ENCODE measurements around the gene CAV1.
"Not testable (repeated sequence)": the region's sequence is repeated elsewhere in the genome, so short reads cannot be mapped to it uniquely, and the experiment has no call there.

The CAV1 gene

DNA sequence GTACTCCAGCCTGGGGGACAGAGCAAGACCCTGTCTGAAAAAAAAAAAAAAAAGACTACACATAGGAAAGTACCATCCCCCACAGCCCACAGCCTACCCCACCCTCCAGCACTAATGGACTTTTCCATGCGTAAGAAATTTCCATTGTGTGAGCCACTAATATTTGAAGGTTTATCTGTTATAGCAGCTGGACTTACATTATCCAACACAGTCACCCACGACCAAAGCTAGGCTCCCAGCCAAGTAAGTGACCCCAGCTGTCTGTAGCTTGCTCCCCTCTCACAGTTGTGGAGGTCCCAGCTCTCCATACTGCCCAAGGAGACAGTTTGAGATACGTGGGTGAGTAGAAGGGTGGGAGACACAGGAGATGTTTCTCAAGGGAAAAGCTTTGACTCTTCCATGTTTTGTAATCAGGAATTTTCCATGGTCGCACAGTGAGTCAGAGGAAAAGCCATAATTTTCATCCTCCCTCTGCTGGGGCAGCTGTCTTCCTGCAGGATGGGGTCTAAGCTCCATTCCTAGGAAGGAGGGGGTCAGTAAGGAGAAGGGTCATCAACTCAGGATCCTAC, 57.4 kb downstream of the CAV1 start:
- no CpG with 5 or more reads among the region's 4 CpGs for WGBS (ENCODE audit: insufficient coverage, insufficient read length)
- Histone ChIP-seq H3K4me1 (ENCODE audit: control insufficient read depth, insufficient read depth, low read length) (no peaks in the 10 kb centered on the region), H3K9me3 (ENCODE audit: control insufficient read depth, insufficient read depth, low read length) (no peaks in the 10 kb centered on the region), H3K27me3 (ENCODE audit: control insufficient read depth, insufficient read depth, low read length) (no peaks in the 10 kb centered on the region), H3K4me3 (ENCODE audit: low read length) (no peak overlapping the region), H3K27ac (ENCODE audit: low read length) (no peak overlapping the region), H3K36me3 (ENCODE audit: control insufficient read depth, insufficient read depth, low read length) (no peaks in the 10 kb centered on the region)
- DNase-seq (ENCODE audit: low read depth, low spot score): no peak

- no peaks in the 10 kb centered on the region for H3K36me3 ChIP-seq (ENCODE audit: control insufficient read depth, insufficient read depth, low read length)
- no peak overlapping the region for H3K4me3 ChIP-seq (ENCODE audit: low read length)
- H3K27me3 ChIP-seq (ENCODE audit: control insufficient read depth, insufficient read depth, low read length): no peaks in the 10 kb centered on the region
- DNase-seq (ENCODE audit: low read depth, low spot score): no peak
- no peaks in the 10 kb centered on the region for H3K4me1 ChIP-seq (ENCODE audit: control insufficient read depth, insufficient read depth, low read length)
- no CpG with 5 or more reads among the region's 5 CpGs for WGBS (ENCODE audit: insufficient coverage, insufficient read length)
- H3K9me3 ChIP-seq (ENCODE audit: control insufficient read depth, insufficient read depth, low read length): no peaks in the 10 kb centered on the region
- H3K27ac ChIP-seq (ENCODE audit: low read length): no peak overlapping the region
Observed at GRCh38 chr7:116582806-116583444, 58.1 kb downstream of the CAV1 start.

- Histone ChIP-seq H3K36me3 (ENCODE audit: control insufficient read depth, insufficient read depth, low read length) (no peaks in the 10 kb centered on the region), H3K27ac (ENCODE audit: low read length) (no peak overlapping the region), H3K27me3 (ENCODE audit: control insufficient read depth, insufficient read depth, low read length) (no peaks in the 10 kb centered on the region), H3K4me1 (ENCODE audit: control insufficient read depth, insufficient read depth, low read length) (no peaks in the 10 kb centered on the region), H3K9me3 (ENCODE audit: control insufficient read depth, insufficient read depth, low read length) (no peaks in the 10 kb centered on the region), H3K4me3 (ENCODE audit: low read length) (no peak overlapping the region)
- WGBS (ENCODE audit: insufficient coverage, insufficient read length): no CpG with 5 or more reads among the region's 1 CpG
- DNase-seq (ENCODE audit: low read depth, low spot score): no peak
Observed at GRCh38 chr7:116583653-116584052, 58.8 kb downstream of the CAV1 start.

- Histone ChIP-seq H3K4me3 (ENCODE audit: low read length) (no peak overlapping the region), H3K4me1 (ENCODE audit: control insufficient read depth, insufficient read depth, low read length) (no peaks in the 10 kb centered on the region), H3K27ac (ENCODE audit: low read length) (no peak overlapping the region), H3K36me3 (ENCODE audit: control insufficient read depth, insufficient read depth, low read length) (no peaks in the 10 kb centered on the region), H3K9me3 (ENCODE audit: control insufficient read depth, insufficient read depth, low read length) (no peaks in the 10 kb centered on the region), H3K27me3 (ENCODE audit: control insufficient read depth, insufficient read depth, low read length) (no peaks in the 10 kb centered on the region)
- DNase-seq (ENCODE audit: low read depth, low spot score): no peak
- WGBS (ENCODE audit: insufficient coverage, insufficient read length): no CpG with 5 or more reads among the region's 1 CpG
Observed at GRCh38 chr7:116584721-116585120, 59.9 kb downstream of the CAV1 start.

DNA sequence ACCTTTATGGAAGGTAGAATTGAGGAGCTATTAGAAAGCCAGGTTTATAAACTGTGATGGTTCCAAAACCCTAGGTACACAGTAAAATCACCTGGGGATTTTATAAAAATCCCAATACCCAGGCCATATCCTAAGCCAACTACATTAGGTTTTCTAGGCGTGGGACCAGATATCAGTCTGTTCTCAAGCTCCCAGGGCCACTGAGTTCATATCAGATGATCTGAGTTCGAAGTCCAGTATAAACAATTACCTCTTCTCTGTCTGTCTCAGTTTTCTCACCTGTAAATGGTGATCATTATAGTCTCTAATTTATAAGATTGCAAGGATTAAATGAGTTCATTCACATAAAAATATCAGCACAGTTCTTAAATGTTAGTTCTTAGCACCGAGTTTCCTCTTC, 60.6 kb downstream of the CAV1 start:
- no peaks in the 10 kb centered on the region for H3K36me3 ChIP-seq (ENCODE audit: control insufficient read depth, insufficient read depth, low read length)
- H3K27me3 ChIP-seq (ENCODE audit: control insufficient read depth, insufficient read depth, low read length): no peaks in the 10 kb centered on the region
- no CpG with 5 or more reads among the region's 3 CpGs for WGBS (ENCODE audit: insufficient coverage, insufficient read length)
- DNase-seq (ENCODE audit: low read depth, low spot score): no peak
- H3K9me3 ChIP-seq (ENCODE audit: control insufficient read depth, insufficient read depth, low read length): no peaks in the 10 kb centered on the region
- H3K4me3 ChIP-seq (ENCODE audit: low read length): no peak overlapping the region
- H3K27ac ChIP-seq (ENCODE audit: low read length): no peak overlapping the region
- no peaks in the 10 kb centered on the region for H3K4me1 ChIP-seq (ENCODE audit: control insufficient read depth, insufficient read depth, low read length)

DNA sequence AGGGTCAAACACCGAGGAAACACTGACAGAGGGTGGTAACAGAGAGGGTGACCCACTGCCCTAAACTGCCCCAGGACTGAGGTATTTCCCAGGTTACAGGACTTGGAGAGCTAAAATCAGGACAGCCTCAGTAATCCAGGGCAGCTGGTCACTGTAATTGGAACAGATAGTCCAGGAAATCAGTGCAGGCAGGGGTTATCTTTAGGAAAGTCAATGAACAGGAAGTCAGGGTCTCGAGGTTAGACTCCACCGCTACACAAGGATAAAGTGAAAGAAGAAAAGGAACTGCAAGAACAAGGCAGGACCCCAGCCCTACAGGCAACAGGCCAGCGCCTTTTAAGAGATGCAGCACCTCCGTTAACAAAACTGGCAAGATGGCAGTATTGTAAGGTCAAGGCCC, 61.1 kb downstream of the CAV1 start:
- H3K36me3 ChIP-seq (ENCODE audit: control insufficient read depth, insufficient read depth, low read length): no peaks in the 10 kb centered on the region
- H3K4me3 ChIP-seq (ENCODE audit: low read length): no peak overlapping the region
- H3K4me1 ChIP-seq (ENCODE audit: control insufficient read depth, insufficient read depth, low read length): no peaks in the 10 kb centered on the region
- H3K27me3 ChIP-seq (ENCODE audit: control insufficient read depth, insufficient read depth, low read length): no peaks in the 10 kb centered on the region
- H3K9me3 ChIP-seq (ENCODE audit: control insufficient read depth, insufficient read depth, low read length): no peaks in the 10 kb centered on the region
- no CpG with 5 or more reads among the region's 5 CpGs for WGBS (ENCODE audit: insufficient coverage, insufficient read length)
- H3K27ac ChIP-seq (ENCODE audit: low read length): no peak overlapping the region
- DNase-seq (ENCODE audit: low read depth, low spot score): no peak

GRCh38 chr7:116587200-116587599, 62.4 kb downstream of the CAV1 start:
- DNase-seq (ENCODE audit: low read depth, low spot score); H3K9me3 ChIP-seq (ENCODE audit: control insufficient read depth, insufficient read depth, low read length); H3K27ac ChIP-seq (ENCODE audit: low read length); H3K4me1 ChIP-seq (ENCODE audit: control insufficient read depth, insufficient read depth, low read length); H3K36me3 ChIP-seq (ENCODE audit: control insufficient read depth, insufficient read depth, low read length); H3K4me3 ChIP-seq (ENCODE audit: low read length); H3K27me3 ChIP-seq (ENCODE audit: control insufficient read depth, insufficient read depth, low read length): not testable (repeated sequence)
- WGBS (ENCODE audit: insufficient coverage, insufficient read length): no CpG with 5 or more reads among the region's 3 CpGs

- Histone ChIP-seq H3K9me3 (ENCODE audit: control insufficient read depth, insufficient read depth, low read length) (no peaks in the 10 kb centered on the region), H3K36me3 (ENCODE audit: control insufficient read depth, insufficient read depth, low read length) (no peaks in the 10 kb centered on the region), H3K27ac (ENCODE audit: low read length) (no peak overlapping the region), H3K27me3 (ENCODE audit: control insufficient read depth, insufficient read depth, low read length) (no peaks in the 10 kb centered on the region), H3K4me1 (ENCODE audit: control insufficient read depth, insufficient read depth, low read length) (peaks cover 1% of the 10 kb centered on the region; the same call in 1 of the 2 replicates), H3K4me3 (ENCODE audit: low read length) (no peak overlapping the region)
- no CpG with 5 or more reads among the region's 2 CpGs for WGBS (ENCODE audit: insufficient coverage, insufficient read length)
- DNase-seq (ENCODE audit: low read depth, low spot score): no peak
Observed at GRCh38 chr7:116588225-116588624, 63.4 kb downstream of the CAV1 start.

DNA sequence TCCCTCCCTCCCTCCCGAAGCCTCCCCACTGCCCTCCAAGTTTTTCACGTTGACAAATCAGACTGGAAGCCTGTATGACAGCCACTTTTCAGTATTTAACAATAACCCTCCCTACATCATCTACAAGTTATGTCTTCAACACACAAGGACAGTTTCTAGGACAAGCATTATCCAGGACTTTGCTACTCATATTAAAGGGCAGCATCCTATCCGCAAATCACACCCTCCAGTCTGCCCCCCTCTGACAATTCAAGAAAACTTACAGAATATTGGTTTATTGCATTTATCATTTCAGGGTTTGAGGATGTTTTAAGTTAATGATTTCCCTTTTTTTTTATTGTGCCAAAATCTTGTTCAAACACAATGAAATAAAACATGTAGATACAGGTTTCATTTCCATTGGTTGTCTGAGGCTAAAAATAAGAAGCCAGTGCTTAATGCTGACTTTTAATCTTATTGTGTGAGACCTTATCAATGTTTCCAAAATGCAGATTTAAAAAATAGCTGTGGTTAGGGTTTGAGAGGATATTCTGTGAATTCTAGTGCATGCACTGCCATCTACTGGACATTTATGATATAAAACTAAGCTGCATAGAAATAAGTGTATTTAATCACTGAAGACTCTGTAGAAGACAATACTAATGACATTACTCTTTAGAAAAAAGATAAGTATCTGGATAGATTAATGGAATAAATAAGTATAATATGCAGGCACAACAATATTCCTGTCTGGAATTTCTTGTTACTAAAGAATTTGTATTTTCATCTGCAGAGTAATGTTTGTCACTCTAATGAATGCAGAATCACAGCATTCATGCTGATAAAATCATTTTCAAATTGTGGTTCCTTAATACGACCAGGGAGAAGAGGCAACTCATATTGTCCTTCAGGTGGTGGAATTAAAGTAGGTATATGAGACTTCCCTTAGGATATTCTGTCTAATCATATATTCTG, 64.1 kb downstream of the CAV1 start:
- no peak for DNase-seq (ENCODE audit: low read depth, low spot score)
- peaks cover 1% of the 10 kb centered on the region; the same call in 1 of the 2 replicates for H3K4me1 ChIP-seq (ENCODE audit: control insufficient read depth, insufficient read depth, low read length)
- no peaks in the 10 kb centered on the region for H3K27me3 ChIP-seq (ENCODE audit: control insufficient read depth, insufficient read depth, low read length)
- no peaks in the 10 kb centered on the region for H3K36me3 ChIP-seq (ENCODE audit: control insufficient read depth, insufficient read depth, low read length)
- no peaks in the 10 kb centered on the region for H3K9me3 ChIP-seq (ENCODE audit: control insufficient read depth, insufficient read depth, low read length)
- no CpG with 5 or more reads among the region's 4 CpGs for WGBS (ENCODE audit: insufficient coverage, insufficient read length)
- H3K27ac ChIP-seq (ENCODE audit: low read length): no peak overlapping the region
- H3K4me3 ChIP-seq (ENCODE audit: low read length): no peak overlapping the region

DNA sequence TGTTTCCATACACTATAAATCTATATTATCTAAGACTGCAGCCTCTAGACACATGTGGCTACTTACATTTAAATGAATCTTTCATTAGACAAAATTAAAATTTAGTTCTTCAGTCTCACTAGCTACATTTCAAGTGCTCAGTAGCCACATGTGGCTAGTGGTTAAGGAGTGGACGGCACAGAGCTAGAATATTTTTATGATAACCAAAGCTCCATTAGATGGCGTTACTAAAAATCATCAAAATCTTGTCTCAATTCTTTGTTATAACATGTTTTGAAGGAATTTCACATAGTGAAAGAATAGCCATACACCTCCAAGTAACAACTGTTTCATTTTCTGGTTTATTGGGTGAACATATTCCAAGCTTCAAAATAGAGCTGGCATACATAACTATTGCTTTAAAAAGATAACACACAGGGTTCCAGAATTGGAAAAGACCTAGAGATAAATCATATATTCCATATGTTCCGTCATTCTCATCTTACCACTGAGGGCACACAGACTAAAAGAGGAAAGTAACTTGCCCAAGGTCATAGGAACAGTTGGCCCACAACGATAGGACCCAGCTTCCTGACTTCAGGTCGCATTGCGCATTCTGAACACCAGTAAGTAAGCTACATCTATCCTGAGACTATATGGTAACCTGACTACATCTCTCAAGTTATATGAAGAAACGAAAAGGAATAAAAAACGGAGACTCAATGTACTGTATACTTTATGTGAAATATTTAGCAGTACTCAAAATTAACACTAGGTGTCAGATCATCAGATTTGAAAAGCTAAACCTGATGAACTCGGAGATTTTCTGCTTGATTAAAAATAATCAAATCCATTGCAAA, 66.6 kb downstream of the CAV1 start:
- Histone ChIP-seq H3K36me3 (ENCODE audit: control insufficient read depth, insufficient read depth, low read length) (no peaks in the 10 kb centered on the region), H3K4me1 (ENCODE audit: control insufficient read depth, insufficient read depth, low read length) (peaks cover 1% of the 10 kb centered on the region; the same call in 1 of the 2 replicates), H3K9me3 (ENCODE audit: control insufficient read depth, insufficient read depth, low read length) (no peaks in the 10 kb centered on the region), H3K27me3 (ENCODE audit: control insufficient read depth, insufficient read depth, low read length) (no peaks in the 10 kb centered on the region), H3K27ac (ENCODE audit: low read length) (no peak overlapping the region), H3K4me3 (ENCODE audit: low read length) (no peak overlapping the region)
- no peak for DNase-seq (ENCODE audit: low read depth, low spot score)
- WGBS (ENCODE audit: insufficient coverage, insufficient read length): no CpG with 5 or more reads among the region's 9 CpGs

Data from iPS DF 6.9 (cell line).